HL-60 (cell line): ENCODE data around the gene DMBT1.

Source experiments
- DNase-seq, 2 experiments: peaks; one replicate each; pipeline ENCODE4 v3.0.0-alpha.2; 2010 to 2020; ENCODE audit warnings: low read depth in 1 of 2, low spot score in 1 of 2
- H3K27ac ChIP-seq: fragments of 250-450 bp; sonication (Bioruptor Pico); replicated peaks from 2 replicates; pipeline ENCODE4 v1.5.1; 2020; ENCODE audit warnings: mild to moderate bottlenecking, moderate library complexity
- H3K27me3 ChIP-seq: fragments of 250-450 bp; sonication (Bioruptor Pico); 2 replicates; pipeline ENCODE4 v1.5.1; 2021; ENCODE audit warnings: mild to moderate bottlenecking, moderate library complexity; ENCODE audit not compliant: insufficient read depth, poor library complexity, severe bottlenecking
- H3K4me3 ChIP-seq: replicated peaks from 2 replicates; pipeline ENCODE4 v1.5.1; 2011; ENCODE audit warnings: mild to moderate bottlenecking, control low read depth, low read length; ENCODE audit not compliant: insufficient read depth
- GABPA ChIP-seq: IDR thresholded peaks from 2 replicates; pipeline ENCODE4 v1.6.1; 2012; ENCODE audit warnings: low read depth
- POLR2AphosphoS5 ChIP-seq: IDR thresholded peaks from 2 replicates; pipeline ENCODE4 v1.6.1; 2012; ENCODE audit warnings: low read depth
- SPI1 ChIP-seq: IDR thresholded peaks from 2 replicates; pipeline ENCODE4 v1.6.1; 2012; ENCODE audit warnings: low read depth, mild to moderate bottlenecking, borderline replicate concordance
- TF ChIP-seq, protein P1 (sequence below): IDR thresholded peaks from one replicate; pipeline ENCODE4 v1.5.1; 2011; ENCODE audit warnings: low read length, control low read depth, inconsistent platforms; ENCODE audit not compliant: insufficient read depth
- TF ChIP-seq, protein P2 (sequence below): IDR thresholded peaks from 2 replicates; pipeline ENCODE4 v1.6.1; 2012; ENCODE audit warnings: low read depth; ENCODE audit not compliant: insufficient replicate concordance

DMBT1 gene

DNA sequence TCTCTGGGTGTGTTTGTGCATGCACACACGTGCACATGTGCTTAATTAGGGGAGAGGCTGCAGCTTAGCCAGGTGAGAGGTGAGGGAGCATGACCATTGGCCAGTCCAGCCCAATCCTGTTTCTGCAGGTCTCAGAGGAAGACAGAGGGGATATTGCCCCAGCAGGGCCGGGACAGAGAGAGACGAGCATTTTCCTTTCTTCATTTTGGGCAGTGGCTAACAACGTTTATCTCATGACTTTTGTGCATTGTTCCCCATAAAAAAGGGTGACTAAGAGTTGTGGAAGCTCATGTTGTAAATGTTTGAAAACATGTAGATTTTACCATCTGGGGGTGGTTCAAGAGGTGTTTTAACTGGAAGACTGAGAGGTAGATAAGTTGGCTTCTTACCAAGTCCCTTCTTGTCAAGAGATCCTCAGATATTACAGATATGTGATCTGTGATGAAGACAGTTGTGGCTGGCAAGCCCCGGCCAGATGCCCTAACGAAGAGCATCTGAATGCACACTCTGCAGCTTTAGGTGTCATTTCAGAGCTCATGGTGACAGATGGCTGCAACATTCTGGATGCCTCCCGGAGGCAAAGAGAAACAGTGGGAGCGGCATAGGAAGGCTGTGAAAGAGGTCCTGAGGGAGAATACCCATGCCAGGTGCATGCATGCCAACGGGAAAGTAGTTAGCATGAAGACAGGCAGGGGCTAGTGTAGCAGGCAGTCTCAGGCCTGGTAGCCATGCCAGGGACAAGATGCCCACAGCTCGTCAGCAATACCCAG is 16.7 kb upstream of the DMBT1 start:
- no peak for DNase-seq
- TF ChIP-seq, protein P1, sequence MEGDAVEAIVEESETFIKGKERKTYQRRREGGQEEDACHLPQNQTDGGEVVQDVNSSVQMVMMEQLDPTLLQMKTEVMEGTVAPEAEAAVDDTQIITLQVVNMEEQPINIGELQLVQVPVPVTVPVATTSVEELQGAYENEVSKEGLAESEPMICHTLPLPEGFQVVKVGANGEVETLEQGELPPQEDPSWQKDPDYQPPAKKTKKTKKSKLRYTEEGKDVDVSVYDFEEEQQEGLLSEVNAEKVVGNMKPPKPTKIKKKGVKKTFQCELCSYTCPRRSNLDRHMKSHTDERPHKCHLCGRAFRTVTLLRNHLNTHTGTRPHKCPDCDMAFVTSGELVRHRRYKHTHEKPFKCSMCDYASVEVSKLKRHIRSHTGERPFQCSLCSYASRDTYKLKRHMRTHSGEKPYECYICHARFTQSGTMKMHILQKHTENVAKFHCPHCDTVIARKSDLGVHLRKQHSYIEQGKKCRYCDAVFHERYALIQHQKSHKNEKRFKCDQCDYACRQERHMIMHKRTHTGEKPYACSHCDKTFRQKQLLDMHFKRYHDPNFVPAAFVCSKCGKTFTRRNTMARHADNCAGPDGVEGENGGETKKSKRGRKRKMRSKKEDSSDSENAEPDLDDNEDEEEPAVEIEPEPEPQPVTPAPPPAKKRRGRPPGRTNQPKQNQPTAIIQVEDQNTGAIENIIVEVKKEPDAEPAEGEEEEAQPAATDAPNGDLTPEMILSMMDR, result no peak
- TF ChIP-seq, protein P2, sequence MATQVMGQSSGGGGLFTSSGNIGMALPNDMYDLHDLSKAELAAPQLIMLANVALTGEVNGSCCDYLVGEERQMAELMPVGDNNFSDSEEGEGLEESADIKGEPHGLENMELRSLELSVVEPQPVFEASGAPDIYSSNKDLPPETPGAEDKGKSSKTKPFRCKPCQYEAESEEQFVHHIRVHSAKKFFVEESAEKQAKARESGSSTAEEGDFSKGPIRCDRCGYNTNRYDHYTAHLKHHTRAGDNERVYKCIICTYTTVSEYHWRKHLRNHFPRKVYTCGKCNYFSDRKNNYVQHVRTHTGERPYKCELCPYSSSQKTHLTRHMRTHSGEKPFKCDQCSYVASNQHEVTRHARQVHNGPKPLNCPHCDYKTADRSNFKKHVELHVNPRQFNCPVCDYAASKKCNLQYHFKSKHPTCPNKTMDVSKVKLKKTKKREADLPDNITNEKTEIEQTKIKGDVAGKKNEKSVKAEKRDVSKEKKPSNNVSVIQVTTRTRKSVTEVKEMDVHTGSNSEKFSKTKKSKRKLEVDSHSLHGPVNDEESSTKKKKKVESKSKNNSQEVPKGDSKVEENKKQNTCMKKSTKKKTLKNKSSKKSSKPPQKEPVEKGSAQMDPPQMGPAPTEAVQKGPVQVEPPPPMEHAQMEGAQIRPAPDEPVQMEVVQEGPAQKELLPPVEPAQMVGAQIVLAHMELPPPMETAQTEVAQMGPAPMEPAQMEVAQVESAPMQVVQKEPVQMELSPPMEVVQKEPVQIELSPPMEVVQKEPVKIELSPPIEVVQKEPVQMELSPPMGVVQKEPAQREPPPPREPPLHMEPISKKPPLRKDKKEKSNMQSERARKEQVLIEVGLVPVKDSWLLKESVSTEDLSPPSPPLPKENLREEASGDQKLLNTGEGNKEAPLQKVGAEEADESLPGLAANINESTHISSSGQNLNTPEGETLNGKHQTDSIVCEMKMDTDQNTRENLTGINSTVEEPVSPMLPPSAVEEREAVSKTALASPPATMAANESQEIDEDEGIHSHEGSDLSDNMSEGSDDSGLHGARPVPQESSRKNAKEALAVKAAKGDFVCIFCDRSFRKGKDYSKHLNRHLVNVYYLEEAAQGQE, result no peak
- TF ChIP-seq GABPA (no peak), SPI1 (no peak), POLR2AphosphoS5 (no peak)
- Histone ChIP-seq H3K27me3 (no peaks in the 10 kb centered on the region), H3K4me3 (no peak overlapping the region), H3K27ac (no peak overlapping the region)

DNA sequence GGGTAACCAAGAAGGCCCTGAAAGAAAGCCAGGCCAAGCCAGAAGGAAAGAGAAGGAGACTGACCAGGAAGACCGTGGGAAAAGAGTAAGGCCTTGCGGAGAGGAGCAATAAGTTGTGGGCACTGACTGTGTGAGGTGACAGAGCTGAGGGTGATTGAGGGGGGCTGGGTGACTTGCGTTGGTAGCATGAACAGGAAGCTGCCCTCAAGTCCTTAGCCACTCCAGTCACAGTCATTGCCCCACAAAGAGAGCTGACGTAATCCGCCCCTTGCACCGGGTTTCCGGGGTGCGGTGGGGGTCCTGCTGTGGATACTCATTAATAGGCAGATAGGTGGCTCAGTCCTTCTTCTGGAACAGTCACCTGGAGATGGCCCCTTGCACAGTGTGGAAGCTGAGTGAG is 16.1 kb upstream of the DMBT1 start:
- no peaks in the 10 kb centered on the region for H3K27me3 ChIP-seq
- TF ChIP-seq POLR2AphosphoS5 (no peak), SPI1 (no peak), GABPA (no peak)
- TF ChIP-seq, protein P2, result no peak
- peak in 1 of 2 experiments; percentile 30 for DNase-seq
- no peak overlapping the region; the same call in 1 of the 2 replicates for H3K27ac ChIP-seq
- no peak overlapping the region for H3K4me3 ChIP-seq

DNA sequence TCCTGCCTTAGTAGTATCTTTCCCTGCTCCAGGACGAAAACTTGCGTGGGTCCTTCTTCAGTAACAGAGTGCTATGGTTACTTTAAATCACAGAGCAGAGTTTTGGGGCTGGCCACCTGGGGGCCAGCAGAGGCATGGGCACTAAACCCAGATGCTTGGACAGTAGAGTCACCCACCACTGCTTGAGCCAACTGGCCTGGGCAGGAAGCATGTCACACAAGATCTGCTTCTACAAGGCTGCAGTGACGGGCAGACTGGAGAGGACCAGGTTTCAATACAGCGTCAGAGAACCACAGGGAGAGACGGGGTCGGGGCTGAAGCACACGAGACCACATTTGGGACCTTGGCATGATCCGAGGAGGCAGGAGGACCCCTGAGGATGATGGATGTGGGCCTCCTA is 14.3 kb upstream of the DMBT1 start:
- Histone ChIP-seq H3K4me3 (no peak overlapping the region), H3K27ac (no peak overlapping the region), H3K27me3 (no peaks in the 10 kb centered on the region)
- DNase-seq, result no peak
- no peak for TF ChIP-seq SPI1
- TF ChIP-seq, protein P1, result no peak
- TF ChIP-seq GABPA, result no peak
- no peak for TF ChIP-seq POLR2AphosphoS5
- TF ChIP-seq, protein P2, result no peak
